ENCODE measurements around the gene CRYBG1. TPM values are rescaled to one million over a fixed set of nuclear protein-coding genes. Genes with fewer than 3 reads are reported as not detected.

CRYBG1 gene
- total RNA-seq, 4 donors from 2014 or later = 7.9 to 14.4 (median 11.1) TPM

- DNase-seq = peak in 1 of 2 donors; percentile 18
- Histone ChIP-seq H3K27me3 (no peaks in the 10 kb centered on the region), H3K9me3 (no peaks in the 10 kb centered on the region), H3K36me3 (no peaks in the 10 kb centered on the region), H3K27ac (no peak overlapping the region), H3K4me3 (replicated peaks in 1 of 3) (no peak overlapping the region), H3K4me1 (no peaks in the 10 kb centered on the region)
- intact Hi-C loops (cut with DNase I) = no loop called here
- TF ChIP-seq POLR2A (IDR thresholded peaks at IDR 0.05) = no peak
- no peak for TF ChIP-seq CTCF (IDR thresholded peaks at IDR 0.05)
- WGBS, 2 donors = 79 to 84% methylated on average over 5 of the region's 5 CpGs
Measured at GRCh38 chr6:106572436-106572835, 211.9 kb downstream of the CRYBG1 start.

GRCh38 chr6:106572875-106573585 lies 212.5 kb downstream of the CRYBG1 start:
- intact Hi-C loops (cut with DNase I) = no loop called here
- no peak for DNase-seq
- no peak for TF ChIP-seq POLR2A (IDR thresholded peaks at IDR 0.05)
- Histone ChIP-seq H3K4me1 (no peaks in the 10 kb centered on the region), H3K27ac (no peak overlapping the region), H3K4me3 (replicated peaks in 1 of 3) (no peak overlapping the region), H3K36me3 (no peaks in the 10 kb centered on the region), H3K27me3 (no peaks in the 10 kb centered on the region), H3K9me3 (no peaks in the 10 kb centered on the region)
- 86 to 94% methylated on average over 6 of the region's 6 CpGs for WGBS, 2 donors

- Histone ChIP-seq H3K4me1 (no peaks in the 10 kb centered on the region), H3K27ac (no peak overlapping the region), H3K4me3 (replicated peaks in 1 of 3) (no peak overlapping the region), H3K9me3 (no peaks in the 10 kb centered on the region), H3K27me3 (no peaks in the 10 kb centered on the region), H3K36me3 (no peaks in the 10 kb centered on the region)
- no peak for DNase-seq
- WGBS, 2 donors = 93 to 94% methylated on average over 13 to 16 of the region's 16 CpGs
- intact Hi-C loops (cut with DNase I) = no loop called here
- TF ChIP-seq CTCF (IDR thresholded peaks at IDR 0.05) (no peak), POLR2A (IDR thresholded peaks at IDR 0.05) (no peak)
Measured at GRCh38 chr6:106574741-106575458, 214.4 kb downstream of the CRYBG1 start.

- H3K27ac ChIP-seq = no peak overlapping the region
- WGBS, 2 donors = 90 to 96% methylated on average over 2 of the region's 2 CpGs
- no peaks in the 10 kb centered on the region for H3K27me3 ChIP-seq
- H3K4me1 ChIP-seq = no peaks in the 10 kb centered on the region
- H3K4me3 ChIP-seq (replicated peaks in 1 of 3) = no peak overlapping the region
- no peak for TF ChIP-seq CTCF (IDR thresholded peaks at IDR 0.05)
- TF ChIP-seq POLR2A (IDR thresholded peaks at IDR 0.05) = no peak
- no peaks in the 10 kb centered on the region for H3K36me3 ChIP-seq
- DNase-seq = no peak
- no peaks in the 10 kb centered on the region for H3K9me3 ChIP-seq
- intact Hi-C loops (cut with DNase I) = no loop called here
Measured at GRCh38 chr6:106579281-106579680, 218.8 kb downstream of the CRYBG1 start.

- Histone ChIP-seq H3K4me1 (no peaks in the 10 kb centered on the region), H3K27ac (no peak overlapping the region), H3K9me3 (no peaks in the 10 kb centered on the region), H3K27me3 (no peaks in the 10 kb centered on the region), H3K4me3 (replicated peaks in 1 of 3) (no peak overlapping the region), H3K36me3 (no peaks in the 10 kb centered on the region)
- TF ChIP-seq CTCF (IDR thresholded peaks at IDR 0.05) (no peak), POLR2A (IDR thresholded peaks at IDR 0.05) (no peak)
- intact Hi-C loops (cut with DNase I) = no loop called here
- no peak for DNase-seq
- WGBS, 2 donors = 89 to 90% methylated on average over 1 of the region's 1 CpG
Measured at GRCh38 chr6:106581468-106581867, 221.0 kb downstream of the CRYBG1 start.
